Fibroblast of villous mesenchyme (primary cell): ENCODE data around the gene EML5. TPM values are rescaled to one million over a fixed set of nuclear protein-coding genes. Genes with fewer than 3 reads are reported as not detected.

Experiments used
- DNase-seq: peaks from one replicate; pipeline ENCODE4 v3.0.0-alpha.2; 2010; ENCODE audit warnings: low read depth
- H3K4me3 ChIP-seq: 2 replicates; pipeline ENCODE4 v1.5.1; 2011; ENCODE audit warnings: low read depth, mild to moderate bottlenecking, low read length
- total RNA-seq: library from RNA; depleted of rRNA; stranded (reverse); fragments of >200 nt; gene quantifications from 2 replicates; pipeline ENCODE4 v1.2.3, GENCODE V29; 2012
- TF ChIP-seq, protein P1 (sequence below): IDR thresholded peaks from 2 replicates; pipeline ENCODE4 v1.5.1; 2012; ENCODE audit warnings: low read depth, mild to moderate bottlenecking, low read length; ENCODE audit not compliant: insufficient read depth

EML5 gene
- total RNA-seq, 1 donor: 0.86 TPM

DNA sequence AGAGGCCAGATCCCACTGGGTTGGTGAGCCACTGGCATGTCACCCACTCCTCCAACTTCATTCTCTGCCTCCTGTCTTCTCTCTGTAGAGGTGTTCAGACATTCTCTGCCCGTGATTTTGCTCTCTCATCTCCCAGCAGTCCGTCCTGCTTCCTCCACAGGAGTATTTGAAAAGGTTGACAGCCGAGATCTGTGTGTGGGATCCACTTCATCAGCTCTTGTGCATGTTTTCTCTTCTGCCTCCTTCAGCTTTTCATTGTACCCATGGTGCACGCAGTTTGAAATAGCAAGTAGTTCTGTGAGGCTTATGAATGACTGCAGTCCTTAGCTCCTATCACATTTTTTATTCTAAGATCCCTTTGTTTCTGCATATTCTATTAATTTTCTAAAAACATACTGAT is 195.2 kb downstream of the EML5 start:
- no peak for DNase-seq
- TF ChIP-seq, protein P1, sequence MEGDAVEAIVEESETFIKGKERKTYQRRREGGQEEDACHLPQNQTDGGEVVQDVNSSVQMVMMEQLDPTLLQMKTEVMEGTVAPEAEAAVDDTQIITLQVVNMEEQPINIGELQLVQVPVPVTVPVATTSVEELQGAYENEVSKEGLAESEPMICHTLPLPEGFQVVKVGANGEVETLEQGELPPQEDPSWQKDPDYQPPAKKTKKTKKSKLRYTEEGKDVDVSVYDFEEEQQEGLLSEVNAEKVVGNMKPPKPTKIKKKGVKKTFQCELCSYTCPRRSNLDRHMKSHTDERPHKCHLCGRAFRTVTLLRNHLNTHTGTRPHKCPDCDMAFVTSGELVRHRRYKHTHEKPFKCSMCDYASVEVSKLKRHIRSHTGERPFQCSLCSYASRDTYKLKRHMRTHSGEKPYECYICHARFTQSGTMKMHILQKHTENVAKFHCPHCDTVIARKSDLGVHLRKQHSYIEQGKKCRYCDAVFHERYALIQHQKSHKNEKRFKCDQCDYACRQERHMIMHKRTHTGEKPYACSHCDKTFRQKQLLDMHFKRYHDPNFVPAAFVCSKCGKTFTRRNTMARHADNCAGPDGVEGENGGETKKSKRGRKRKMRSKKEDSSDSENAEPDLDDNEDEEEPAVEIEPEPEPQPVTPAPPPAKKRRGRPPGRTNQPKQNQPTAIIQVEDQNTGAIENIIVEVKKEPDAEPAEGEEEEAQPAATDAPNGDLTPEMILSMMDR: no peak
- H3K4me3 ChIP-seq: no peak overlapping the region

DNA sequence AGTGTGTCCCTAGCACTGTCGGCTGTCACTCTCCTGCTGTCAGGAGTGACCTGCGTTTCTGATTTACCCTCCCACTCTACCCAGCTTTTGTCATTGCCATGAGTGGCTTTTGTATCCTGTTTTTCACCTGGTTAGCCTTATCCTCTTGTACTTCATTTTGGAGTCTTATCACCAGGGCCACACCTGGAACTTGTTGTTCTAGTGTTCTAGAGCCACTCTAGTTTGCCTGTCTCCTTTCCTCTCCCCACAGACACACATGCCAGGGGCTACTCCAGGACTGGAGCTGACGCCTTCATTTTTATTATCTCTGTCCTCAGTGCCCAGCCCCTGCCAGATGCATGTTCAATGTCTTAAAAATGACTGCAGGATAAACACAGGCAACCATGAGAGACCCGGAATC is 195.7 kb downstream of the EML5 start:
- H3K4me3 ChIP-seq: no peak overlapping the region
- TF ChIP-seq, protein P1: no peak
- DNase-seq: no peak

DNA sequence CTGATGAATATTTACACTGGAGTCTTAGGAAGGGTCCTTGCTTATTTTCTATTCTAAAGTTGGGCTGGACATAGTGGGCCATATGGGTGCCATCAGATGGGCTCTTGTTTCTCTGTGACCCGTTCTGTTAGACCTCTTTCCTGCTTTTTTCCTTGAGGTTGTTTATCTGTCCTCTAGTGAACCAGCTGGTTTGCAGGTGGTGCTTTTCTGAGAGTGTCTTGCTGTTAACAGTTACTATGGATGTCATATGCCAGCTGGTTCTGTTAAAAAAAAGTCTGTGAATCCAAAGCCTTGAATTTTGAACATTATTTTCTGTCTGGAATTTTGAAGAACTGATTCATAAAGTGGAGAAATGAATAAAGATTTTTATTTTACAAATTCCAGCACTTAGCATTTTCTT is 200.7 kb downstream of the EML5 start:
- TF ChIP-seq, protein P1: no peak
- peak; percentile 54 for DNase-seq
- no peak overlapping the region for H3K4me3 ChIP-seq

DNA sequence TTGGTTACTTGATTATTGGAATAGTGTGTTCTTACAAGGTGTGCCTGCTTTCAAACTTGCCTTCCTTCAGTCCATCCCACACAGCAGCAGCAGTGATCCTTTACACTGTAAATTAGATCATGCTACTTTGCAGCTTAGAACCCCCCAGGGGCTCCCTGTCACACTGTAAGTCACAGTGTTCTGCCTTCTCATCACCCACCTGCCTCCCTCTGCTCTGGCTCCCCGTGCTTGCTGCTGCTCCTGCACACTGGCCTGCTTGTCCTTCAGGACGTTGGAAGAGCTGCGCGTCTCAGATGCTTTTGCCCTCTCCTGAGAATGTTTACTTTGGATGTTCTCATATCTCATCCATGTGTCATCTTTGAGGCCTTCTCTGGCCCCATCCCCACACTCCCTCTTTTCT is 202.6 kb downstream of the EML5 start:
- TF ChIP-seq, protein P1: no peak
- no peak overlapping the region for H3K4me3 ChIP-seq
- peak; percentile 30 for DNase-seq

DNA sequence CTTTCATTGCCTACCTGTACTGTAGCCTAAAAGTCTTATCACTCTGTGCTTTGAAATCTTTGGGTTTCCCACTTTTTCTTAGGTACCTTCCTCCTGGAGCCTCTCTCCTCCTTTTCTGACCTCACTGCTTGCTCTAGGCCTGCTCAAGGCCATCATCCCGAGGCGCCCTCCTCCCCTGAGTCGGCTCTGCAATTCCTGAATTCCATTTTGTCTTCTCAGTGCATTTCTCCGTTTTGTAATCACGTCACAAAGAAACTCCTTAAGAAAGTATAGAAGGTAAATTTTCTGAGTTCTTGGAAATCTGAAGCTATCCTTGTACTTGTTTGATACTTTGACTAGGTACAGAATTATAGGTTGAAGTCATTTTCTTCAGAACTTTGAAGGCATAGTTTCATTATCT is 204.7 kb downstream of the EML5 start:
- TF ChIP-seq, protein P1: no peak
- H3K4me3 ChIP-seq: no peak overlapping the region
- DNase-seq: no peak

DNA sequence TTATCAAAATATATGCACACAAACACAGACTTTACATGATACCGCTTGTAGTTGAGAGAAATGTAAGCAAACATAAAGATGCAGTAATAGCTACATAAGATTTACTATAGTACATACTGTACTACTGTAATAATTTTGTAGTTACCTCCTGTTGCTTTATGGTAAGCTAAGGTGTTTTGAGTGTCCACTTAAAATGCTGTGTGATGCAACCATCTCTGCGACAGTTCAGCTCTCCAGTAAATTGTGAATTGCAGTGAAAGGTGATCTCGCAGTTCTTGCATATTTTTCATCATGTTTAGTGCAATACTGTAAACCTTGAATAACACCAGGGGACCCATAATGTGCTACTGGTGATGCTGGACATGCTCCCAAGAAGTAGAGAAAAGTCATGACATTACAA is 208.3 kb downstream of the EML5 start:
- DNase-seq: no peak
- H3K4me3 ChIP-seq: no peak overlapping the region
- TF ChIP-seq, protein P1: no peak

DNA sequence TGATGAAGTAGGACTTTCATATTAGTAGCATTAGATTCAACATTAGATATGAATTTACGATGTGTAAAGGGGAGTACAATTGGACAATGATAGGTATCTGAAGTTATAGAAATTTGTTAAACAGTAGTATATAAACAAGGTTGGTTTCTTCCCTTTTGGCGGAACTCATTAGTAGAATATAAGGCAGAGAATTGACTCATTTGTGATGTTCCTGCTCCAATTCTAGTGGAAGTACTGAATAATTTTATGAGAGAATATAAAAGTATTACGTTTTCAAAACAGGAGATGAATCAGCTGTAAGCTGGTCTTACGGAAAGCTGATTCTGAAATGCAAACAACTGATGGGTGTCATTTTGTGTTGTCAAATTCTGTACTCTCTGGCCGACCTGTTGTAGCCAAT is 216.5 kb downstream of the EML5 start:
- TF ChIP-seq, protein P1: no peak
- DNase-seq: no peak
- H3K4me3 ChIP-seq: no peak overlapping the region
